Bronchial epithelial cell (primary cell): ENCODE data around the gene KIF9. TPM values are rescaled to one million over a fixed set of nuclear protein-coding genes. Genes with fewer than 3 reads are reported as not detected.
"Not testable (repeated sequence)": the region's sequence is repeated elsewhere in the genome, so short reads cannot be mapped to it uniquely, and the experiment has no call there.

Experiments
- DNase-seq: peaks from one replicate; pipeline ENCODE4 v3.0.0-alpha.2; 2010; ENCODE audit warnings: low read depth
- FAIRE-seq: peaks from 2 replicates; lab custom pipeline; 2011; peaks lifted over from hg19 to GRCh38; lab: Jason Lieb, UNC
- H3K27me3 ChIP-seq: 2 replicates; pipeline ENCODE4 v1.5.1; 2011; ENCODE audit warnings: low read length; ENCODE audit not compliant: control insufficient read depth, insufficient read depth
- H3K36me3 ChIP-seq: 2 replicates; pipeline ENCODE4 v1.5.1; 2011; ENCODE audit warnings: low read length; ENCODE audit not compliant: control insufficient read depth, insufficient read depth
- H3K4me3 ChIP-seq: 2 replicates; pipeline ENCODE4 v1.5.1; 2011; ENCODE audit warnings: mild to moderate bottlenecking, low read depth, low read length, control low read depth
- total RNA-seq: library from RNA; depleted of rRNA; stranded (reverse); fragments of >200 nt; gene quantifications from 2 replicates; pipeline ENCODE4 v1.2.1, GENCODE V29; 2014
- TF ChIP-seq, protein P1 (sequence below): IDR thresholded peaks from 2 replicates; pipeline ENCODE4 v1.5.1; 2011; ENCODE audit warnings: mild to moderate bottlenecking, moderate library complexity, low read length, control low read depth, inconsistent platforms; ENCODE audit not compliant: insufficient read depth, severe bottlenecking

The KIF9 gene
- total RNA-seq, 1 donor from 2014 or later: 2.1 TPM

DNA sequence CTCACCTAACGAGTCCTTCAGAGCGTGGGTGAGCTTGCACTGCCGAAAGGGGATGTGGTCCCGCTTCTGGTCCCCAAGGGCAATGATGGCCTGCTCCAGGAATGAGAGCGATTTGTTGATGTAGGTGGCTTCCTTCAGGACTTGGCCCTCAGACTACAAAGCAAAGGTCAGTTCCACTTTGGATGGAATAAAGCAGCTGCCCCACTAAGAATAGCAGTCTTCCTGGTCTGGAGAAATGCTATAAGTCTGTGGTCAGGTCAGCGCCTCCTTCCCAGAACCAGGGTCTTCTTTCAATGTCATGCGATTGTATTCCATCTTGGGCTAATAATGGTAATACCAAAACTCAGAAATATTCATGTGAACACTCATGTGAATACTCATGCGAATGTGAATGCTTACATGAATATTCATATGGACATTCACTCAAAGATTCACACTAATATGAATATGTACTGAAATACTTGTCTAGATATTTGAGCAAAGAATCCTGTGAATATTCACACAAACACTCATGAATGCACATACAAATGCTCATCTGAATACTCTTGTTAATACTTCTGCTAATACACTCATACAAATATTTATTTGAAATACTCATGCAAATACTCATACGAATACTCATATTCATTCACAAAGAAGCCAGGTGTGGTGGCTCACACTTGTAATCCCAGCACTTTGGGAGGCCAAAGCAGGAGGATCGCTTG, 16.7 kb downstream of the KIF9 start:
- Histone ChIP-seq H3K4me3 (no peak overlapping the region), H3K27me3 (no peaks in the 10 kb centered on the region), H3K36me3 (no peaks in the 10 kb centered on the region)
- FAIRE-seq (no peak), DNase-seq (no peak)
- TF ChIP-seq, protein P1, sequence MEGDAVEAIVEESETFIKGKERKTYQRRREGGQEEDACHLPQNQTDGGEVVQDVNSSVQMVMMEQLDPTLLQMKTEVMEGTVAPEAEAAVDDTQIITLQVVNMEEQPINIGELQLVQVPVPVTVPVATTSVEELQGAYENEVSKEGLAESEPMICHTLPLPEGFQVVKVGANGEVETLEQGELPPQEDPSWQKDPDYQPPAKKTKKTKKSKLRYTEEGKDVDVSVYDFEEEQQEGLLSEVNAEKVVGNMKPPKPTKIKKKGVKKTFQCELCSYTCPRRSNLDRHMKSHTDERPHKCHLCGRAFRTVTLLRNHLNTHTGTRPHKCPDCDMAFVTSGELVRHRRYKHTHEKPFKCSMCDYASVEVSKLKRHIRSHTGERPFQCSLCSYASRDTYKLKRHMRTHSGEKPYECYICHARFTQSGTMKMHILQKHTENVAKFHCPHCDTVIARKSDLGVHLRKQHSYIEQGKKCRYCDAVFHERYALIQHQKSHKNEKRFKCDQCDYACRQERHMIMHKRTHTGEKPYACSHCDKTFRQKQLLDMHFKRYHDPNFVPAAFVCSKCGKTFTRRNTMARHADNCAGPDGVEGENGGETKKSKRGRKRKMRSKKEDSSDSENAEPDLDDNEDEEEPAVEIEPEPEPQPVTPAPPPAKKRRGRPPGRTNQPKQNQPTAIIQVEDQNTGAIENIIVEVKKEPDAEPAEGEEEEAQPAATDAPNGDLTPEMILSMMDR: no peak

DNA sequence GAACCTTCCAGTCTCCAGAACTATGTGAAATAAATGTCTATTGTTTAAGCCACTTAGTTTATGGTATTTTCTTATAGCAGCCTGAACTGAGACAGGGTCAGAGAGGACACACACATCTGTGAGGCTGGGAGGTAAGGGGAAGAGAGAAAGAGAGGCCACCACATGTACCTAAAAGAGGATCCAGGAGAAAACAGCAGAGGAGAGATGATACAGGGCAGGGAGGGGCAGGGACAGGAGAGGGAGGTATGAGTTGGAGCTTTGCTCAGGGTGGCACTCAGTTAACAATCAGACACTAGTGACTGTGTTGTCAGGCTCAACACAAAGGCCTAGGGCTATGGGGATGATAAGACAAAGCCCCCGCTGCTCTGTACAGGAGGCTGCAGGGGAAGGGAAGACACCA, 17.6 kb downstream of the KIF9 start:
- TF ChIP-seq, protein P1: no peak
- no peaks in the 10 kb centered on the region for H3K27me3 ChIP-seq
- DNase-seq (no peak), FAIRE-seq (no peak)
- no peak overlapping the region for H3K4me3 ChIP-seq
- H3K36me3 ChIP-seq: no peaks in the 10 kb centered on the region

DNA sequence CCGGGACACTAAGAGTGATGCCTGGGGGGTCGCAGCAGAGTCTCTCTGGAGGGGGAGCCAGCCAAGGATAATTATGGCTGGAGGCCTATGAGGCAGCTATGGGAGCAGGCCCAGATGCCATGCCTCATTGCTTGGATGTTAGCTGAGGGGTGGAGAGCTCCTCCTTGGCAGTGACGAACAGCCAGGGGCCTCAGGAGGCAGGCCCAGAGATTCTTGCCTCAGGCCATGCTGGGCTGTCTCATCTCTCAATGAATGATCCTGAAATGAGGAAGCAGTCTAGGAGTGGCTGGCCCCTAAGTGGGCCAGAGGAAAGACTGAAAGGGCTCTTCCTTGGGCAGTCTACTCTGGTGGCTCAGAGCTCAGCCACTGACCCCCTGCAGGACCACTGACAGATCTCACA, 21.3 kb downstream of the KIF9 start:
- FAIRE-seq (no peak), DNase-seq (peak; percentile 43)
- Histone ChIP-seq H3K4me3 (no peak overlapping the region), H3K27me3 (no peaks in the 10 kb centered on the region), H3K36me3 (no peaks in the 10 kb centered on the region)
- TF ChIP-seq, protein P1: no peak

- Histone ChIP-seq H3K4me3 (no peak overlapping the region), H3K36me3 (no peaks in the 10 kb centered on the region), H3K27me3 (no peaks in the 10 kb centered on the region)
- no peak for DNase-seq
- FAIRE-seq: no peak
- TF ChIP-seq, protein P1: no peak
Observed at GRCh38 chr3:47260605-47261004, 22.0 kb downstream of the KIF9 start.

DNA sequence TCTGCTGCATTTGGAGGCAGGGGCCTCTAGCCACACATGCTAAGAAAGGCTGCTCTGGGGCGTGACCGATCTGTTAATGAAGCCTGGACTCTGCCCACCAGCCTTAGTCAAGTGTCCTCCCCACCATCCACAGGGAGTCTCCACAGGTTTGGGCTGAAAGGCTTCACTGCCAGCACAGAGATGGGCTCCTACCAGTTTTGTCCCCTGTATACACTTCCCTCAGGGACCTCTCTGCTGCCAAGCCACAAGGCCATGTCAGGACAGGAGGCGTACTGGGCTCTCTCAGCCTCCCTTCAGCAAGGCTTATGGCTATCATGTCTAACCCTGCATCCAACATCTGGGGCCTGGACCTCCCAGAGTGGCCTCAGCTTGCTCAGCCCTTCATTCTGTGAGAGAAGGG, 23.5 kb downstream of the KIF9 start:
- no peak for FAIRE-seq
- Histone ChIP-seq H3K36me3 (no peaks in the 10 kb centered on the region), H3K27me3 (no peaks in the 10 kb centered on the region), H3K4me3 (no peak overlapping the region)
- TF ChIP-seq, protein P1: no peak
- DNase-seq: no peak

DNA sequence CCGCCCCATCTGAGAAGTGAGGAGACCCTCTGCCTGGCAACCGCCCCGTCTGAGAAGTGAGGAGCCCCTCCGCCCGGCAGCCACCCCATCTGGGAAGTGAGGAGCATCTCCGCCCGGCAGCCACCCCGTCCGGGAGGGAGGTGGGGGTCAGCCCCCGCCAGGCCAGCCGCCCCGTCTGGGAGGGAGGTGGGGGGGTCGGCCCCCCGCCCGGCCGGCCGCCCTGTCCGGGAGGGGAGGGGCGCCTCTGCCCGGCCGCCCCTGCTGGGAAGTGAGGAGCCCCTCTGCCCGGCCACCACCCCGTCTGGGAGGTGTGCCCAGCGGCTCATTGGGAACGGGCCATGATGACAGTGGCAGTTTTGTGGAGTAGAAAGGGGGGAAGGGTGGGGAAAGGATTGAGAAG, 26.3 kb downstream of the KIF9 start:
- not testable (repeated sequence) for H3K36me3 ChIP-seq, H3K4me3 ChIP-seq, H3K27me3 ChIP-seq, DNase-seq, FAIRE-seq
